Muscle layer of duodenum (tissue), 2 donors: ENCODE measurements around the gene EBF3.

Experiments
- H3K27ac ChIP-seq: one replicate; pipeline ENCODE4 v1.7.0; 2013; ENCODE audit warnings: mild to moderate bottlenecking, low read length
- H3K27me3 ChIP-seq: one replicate; pipeline ENCODE4 v1.7.0; 2013; ENCODE audit warnings: low read depth, mild to moderate bottlenecking, control low read depth, low read length
- H3K36me3 ChIP-seq, 2 donors: one replicate each; pipeline ENCODE4 v1.7.0; 2013; ENCODE audit warnings: low read length in 2 of 2, control low read depth in 1 of 2, mild to moderate bottlenecking in 1 of 2; ENCODE audit not compliant: insufficient read depth in 2 of 2, control insufficient read depth in 1 of 2
- H3K4me1 ChIP-seq, 2 donors: one replicate each; pipeline ENCODE4 v1.7.0; 2013; ENCODE audit warnings: low read length in 2 of 2, mild to moderate bottlenecking in 2 of 2, control low read depth in 1 of 2, moderate library complexity in 1 of 2; ENCODE audit not compliant: insufficient read depth in 2 of 2, control insufficient read depth in 1 of 2
- H3K4me3 ChIP-seq, 2 donors: one replicate each; pipeline ENCODE4 v1.7.0; 2013; ENCODE audit warnings: low read length in 2 of 2, low read depth in 1 of 2, mild to moderate bottlenecking in 1 of 2
- H3K9me3 ChIP-seq, 2 donors: one replicate each; pipeline ENCODE4 v1.7.0; 2013; ENCODE audit warnings: low read length in 2 of 2, control low read depth in 1 of 2, mild to moderate bottlenecking in 1 of 2; ENCODE audit not compliant: control insufficient read depth in 1 of 2
- donor health status: healthy.

Gene EBF3

DNA sequence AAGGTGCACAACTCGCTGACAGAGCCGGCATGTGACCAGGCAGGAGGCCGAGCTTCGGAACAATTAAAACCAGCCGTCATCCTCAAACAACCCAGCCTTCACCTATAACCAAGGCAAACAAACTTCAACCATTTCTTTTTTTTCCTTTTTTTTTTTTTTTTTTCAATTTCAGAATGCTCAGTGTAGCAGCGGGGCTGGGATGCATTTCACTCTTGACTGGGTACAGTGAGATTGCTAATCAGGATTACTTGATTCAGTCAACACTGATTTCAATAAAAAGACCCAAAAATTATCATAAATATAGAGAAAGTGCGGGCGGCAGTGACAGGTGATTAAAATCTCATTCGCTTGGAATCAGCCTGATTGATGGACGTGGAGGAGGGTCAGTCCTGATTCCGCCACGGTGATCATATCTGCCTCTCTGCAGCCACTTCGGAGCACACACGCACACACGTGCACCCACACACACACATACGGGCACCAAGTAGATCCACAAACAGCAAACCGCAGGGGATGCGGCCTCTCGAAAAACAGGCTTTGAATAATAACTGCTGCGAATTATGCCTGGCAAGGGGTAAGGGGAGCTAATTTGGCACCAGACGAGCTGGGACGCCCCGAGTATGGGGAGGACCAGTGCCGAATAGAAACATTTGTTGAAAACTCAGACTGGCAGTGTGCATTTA lies 31.2 kb downstream of the EBF3 start:
- H3K27ac ChIP-seq: no peak overlapping the region
- H3K9me3 ChIP-seq: no peaks in the 10 kb centered on the region

DNA sequence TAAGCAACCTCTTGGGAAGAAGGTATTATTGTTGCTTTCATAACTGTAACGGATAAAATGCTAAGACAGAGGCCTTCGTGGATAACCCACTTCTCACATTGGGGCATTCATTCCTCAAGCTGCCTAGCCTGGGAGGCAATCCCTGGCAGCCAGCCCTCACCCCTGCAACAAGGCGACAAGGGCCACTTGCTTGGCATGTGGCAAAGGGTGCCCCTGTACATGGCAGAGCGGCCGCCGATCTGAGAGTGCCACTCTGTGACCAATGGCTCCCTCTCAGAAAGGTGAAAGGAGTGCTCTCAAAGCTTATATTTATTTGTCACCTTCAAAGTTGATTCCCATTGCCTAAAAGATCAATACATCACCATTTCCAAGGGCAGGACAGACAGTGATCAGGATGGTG lies 31.9 kb downstream of the EBF3 start:
- no peaks in the 10 kb centered on the region for H3K4me1 ChIP-seq
- no peak overlapping the region for H3K27ac ChIP-seq
- no peak overlapping the region for H3K4me3 ChIP-seq
- no peaks in the 10 kb centered on the region for H3K27me3 ChIP-seq
- no peaks in the 10 kb centered on the region for H3K36me3 ChIP-seq
- no peaks in the 10 kb centered on the region for H3K9me3 ChIP-seq

More for the DNA sequence above, 31.2 kb downstream of the EBF3 start:
- H3K27me3 ChIP-seq: no peaks in the 10 kb centered on the region
- H3K4me1 ChIP-seq: no peaks in the 10 kb centered on the region
- no peak overlapping the region for H3K4me3 ChIP-seq
- H3K36me3 ChIP-seq: no peaks in the 10 kb centered on the region

DNA sequence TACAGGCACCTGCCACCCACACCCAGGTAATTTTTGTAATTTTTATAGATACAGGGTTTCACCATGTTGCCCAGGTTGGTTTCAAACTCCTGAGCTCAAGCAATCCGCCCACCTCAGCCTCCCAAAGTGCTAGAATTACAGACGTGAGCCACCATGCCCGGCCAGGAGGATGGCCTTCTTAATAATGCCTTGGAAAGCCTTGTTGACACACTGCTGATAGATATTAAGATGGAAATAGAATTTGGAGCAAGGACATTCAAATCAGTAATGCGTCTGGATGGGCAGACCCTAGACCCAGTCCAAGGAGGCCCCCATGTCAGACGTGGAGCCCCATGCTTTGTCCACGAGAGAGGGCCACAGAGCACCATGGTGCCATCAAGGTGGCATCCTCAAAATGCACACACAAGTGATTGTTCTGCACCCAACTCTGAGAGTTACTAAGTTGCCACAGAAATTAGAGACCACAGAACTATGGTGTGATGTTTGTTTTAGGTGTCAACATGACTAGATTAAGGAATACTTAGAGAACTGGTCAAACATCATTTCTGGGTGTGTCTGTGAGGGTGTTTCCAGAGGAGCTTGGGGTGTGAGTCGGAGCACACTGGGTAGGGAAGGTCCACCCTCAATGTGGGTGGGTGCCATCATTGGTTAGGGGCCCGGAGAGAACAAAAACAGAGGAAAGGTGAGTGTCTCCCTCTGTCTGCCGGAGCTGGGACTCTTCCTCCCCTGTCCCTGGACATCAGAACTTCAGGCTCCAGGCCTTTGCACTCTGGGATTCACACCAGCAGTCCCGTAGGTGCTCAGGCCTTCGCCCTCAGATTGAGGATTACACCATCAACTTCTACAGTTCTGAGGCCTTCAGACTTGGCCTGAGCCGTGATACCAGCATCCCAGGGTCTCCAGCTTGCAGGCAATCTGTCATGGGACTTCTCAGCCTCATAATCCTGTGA lies 34.5 kb downstream of the EBF3 start:
- Histone ChIP-seq H3K36me3 (no peaks in the 10 kb centered on the region), H3K27ac (no peak overlapping the region), H3K9me3 (no peaks in the 10 kb centered on the region), H3K4me3 (no peak overlapping the region), H3K27me3 (no peaks in the 10 kb centered on the region), H3K4me1 (no peaks in the 10 kb centered on the region)

DNA sequence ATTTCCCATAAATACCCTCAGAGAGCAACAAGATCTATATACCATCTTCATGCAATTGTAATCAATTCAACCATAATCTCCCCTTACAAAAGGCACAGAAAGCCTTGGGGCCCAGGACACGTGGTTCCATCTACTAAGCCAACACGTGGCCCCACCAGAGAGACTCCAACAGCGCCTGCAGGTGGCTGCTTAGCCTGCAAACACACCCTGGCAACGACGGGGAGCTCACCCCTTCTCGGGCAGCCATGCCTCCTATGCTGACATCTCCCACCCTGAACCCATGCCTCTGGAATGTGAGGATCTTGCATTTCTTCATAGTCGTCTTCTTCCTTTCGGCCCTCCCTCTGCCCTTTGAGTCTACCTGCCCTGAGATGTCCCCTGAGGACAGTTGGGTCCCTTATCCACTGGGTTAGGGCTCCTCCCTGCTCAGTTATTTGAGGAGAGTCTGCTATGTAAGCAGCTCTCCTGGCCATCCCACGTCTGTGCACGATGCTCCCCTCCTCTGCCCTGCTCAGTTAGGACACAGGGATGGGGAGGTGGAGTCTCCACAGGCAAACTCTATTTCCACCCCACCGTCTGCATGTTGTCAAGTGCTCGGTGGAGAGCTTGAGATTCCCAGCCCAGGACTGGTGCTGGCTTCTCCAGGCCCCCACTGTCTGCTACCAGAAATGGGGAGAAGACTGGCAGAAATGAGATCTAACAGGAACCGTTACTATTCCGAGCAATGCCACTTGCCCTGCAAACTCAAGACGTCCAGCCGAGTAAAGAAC lies 36.5 kb downstream of the EBF3 start:
- H3K4me1 ChIP-seq: no peaks in the 10 kb centered on the region
- no peaks in the 10 kb centered on the region for H3K9me3 ChIP-seq
- no peak overlapping the region for H3K27ac ChIP-seq
- no peaks in the 10 kb centered on the region for H3K36me3 ChIP-seq
- no peak overlapping the region for H3K4me3 ChIP-seq
- no peaks in the 10 kb centered on the region for H3K27me3 ChIP-seq

DNA sequence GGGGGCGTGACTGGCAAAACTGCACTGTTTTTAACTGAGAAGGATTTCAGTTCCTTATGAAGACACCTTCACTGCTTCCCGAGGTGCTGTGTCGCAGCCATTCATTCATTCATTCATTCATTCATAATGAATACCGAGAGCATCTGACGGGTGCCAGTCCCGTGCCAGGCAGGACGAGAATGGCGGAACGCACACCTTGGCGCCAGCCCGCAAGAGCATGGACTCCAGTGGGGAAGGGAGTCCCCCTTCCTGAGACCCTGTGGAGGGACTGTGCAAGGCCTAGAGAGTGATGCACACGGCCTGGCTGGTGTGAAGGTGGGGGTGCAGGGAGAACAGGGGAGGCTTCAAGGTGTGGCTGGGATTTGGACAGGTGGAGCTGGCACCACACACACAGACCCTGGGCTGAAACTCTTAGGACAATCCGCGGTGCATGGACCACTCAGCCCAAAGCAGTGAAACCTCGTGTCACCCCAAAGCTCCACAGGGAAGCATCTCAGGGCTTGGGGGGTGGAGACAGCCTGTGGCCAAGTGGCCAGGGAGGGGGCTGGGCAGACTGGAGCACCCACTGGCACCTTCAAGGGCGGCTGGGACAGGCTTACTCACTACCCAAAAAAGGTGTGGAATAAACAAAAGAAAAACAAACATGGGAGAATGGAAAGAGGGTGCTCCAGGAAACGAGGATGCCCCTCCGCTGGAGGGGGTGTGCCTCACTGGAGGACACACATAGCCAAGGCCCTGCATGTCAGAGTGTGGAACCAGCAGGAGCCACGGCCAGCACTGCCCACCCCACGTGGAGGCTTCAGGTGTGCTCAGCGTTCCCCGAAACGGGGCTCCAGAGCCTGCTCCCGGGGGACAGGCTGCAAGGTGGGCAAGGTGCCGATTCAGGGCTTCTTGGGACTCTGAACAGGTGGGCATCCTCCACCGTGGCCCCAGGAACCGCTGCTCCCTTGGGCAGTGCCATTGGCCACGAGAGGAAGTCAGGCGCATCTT lies 37.7 kb downstream of the EBF3 start:
- H3K27me3 ChIP-seq: no peaks in the 10 kb centered on the region
- H3K4me3 ChIP-seq: no peak overlapping the region
- no peak overlapping the region for H3K27ac ChIP-seq
- H3K36me3 ChIP-seq: no peaks in the 10 kb centered on the region
- H3K9me3 ChIP-seq: no peaks in the 10 kb centered on the region
- H3K4me1 ChIP-seq: no peaks in the 10 kb centered on the region

DNA sequence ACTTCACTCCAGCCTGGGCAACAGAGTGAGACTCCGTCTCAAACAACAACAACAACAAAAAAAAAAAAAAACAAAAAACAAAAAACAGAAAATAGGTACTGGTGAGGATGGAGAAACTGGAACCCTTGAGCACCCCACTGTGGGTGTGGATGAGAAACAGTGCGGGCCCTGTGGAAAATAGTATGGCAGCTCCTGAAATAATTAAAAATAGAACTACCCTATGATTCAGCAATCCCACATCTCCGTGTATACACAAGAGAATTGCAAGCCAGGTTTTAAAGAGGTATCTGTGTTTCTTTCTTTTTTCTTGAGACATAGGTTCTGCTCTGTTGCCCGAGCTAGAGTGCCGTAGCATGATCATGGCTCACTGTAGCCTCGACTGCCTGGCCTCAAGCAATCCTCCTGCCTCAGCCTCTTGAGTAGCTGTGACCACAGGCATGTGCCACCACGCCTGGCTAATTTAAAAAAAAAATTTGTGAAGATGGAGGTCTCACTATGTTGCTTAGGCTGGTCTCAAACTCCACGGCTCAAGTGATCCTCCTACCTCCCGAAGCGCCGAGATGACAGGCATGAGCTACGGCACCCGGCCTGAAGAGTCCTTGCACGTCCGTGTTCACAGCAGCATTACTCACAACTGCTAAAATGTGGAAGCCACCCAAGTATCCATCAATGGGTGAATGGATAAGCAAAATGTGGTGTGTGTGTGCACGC lies 39.5 kb downstream of the EBF3 start:
- Histone ChIP-seq H3K27ac (no peak overlapping the region), H3K27me3 (no peaks in the 10 kb centered on the region), H3K4me1 (no peaks in the 10 kb centered on the region), H3K9me3 (no peaks in the 10 kb centered on the region), H3K4me3 (no peak overlapping the region), H3K36me3 (no peaks in the 10 kb centered on the region)

DNA sequence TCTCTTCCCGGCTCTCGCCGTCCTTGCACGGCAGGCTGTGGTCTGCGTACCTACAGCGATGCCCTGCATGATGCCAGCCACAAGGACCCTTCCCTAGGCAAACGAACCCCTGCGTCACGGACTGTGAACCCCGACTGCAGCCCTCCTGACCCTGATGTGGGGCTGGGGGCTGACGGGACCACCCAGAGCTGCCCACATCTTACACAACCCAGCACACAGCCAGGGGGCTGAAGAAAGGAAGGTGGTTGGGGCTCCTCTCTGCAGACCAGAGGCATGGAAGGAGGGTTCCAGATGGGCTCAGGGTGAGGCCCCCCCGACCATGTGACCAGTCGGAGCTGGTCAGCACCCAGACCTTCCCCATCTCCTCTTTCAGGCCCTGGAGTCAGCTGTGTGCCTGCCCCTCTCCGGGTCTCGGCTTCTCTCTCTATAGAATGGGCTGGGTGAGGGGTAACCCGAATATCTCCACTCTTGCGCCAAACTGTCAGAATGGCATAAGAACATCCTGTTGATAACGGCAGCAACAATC lies 41.4 kb downstream of the EBF3 start:
- Histone ChIP-seq H3K27ac (no peak overlapping the region), H3K27me3 (no peaks in the 10 kb centered on the region), H3K4me3 (no peak overlapping the region), H3K36me3 (no peaks in the 10 kb centered on the region), H3K4me1 (no peaks in the 10 kb centered on the region), H3K9me3 (no peaks in the 10 kb centered on the region)

DNA sequence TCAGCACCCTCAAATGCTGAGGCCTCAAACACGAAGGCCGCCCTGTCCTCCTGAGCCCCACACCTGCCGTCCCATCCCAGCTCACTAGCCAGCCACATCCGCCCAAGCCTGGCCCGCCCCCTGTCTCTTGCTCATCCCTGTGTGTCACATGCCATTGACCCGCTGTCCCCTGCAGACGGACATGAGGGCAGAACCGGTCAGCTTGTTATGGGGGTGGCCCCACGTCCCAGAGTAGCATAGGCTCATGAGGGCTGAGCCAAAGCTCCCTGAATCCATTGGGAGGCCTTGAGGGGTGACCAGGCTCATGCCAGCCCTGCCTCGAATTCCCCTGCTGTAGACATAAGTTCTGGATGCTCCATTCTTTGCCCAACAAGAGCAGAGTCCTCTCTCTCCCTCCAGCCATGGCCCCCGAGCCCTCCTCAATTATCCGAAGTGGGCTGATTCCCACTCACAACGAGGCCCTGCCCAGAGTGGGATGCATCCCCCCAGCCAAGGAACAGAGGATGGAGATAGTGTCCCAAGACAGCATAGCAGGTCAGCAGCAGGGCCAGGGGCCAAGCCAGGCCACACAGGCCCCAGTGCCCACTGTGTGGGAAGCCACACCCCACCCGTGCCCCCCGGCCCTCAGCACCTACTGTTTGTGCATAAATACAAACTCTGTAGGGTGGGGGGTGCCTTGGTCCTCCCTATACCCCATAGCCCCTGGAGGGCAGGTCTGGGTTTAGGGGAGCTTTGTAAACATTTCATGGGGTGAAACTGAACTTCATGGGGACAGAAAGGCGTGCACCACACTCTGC lies 42.1 kb downstream of the EBF3 start:
- Histone ChIP-seq H3K27me3 (no peaks in the 10 kb centered on the region), H3K4me1 (no peaks in the 10 kb centered on the region), H3K9me3 (no peaks in the 10 kb centered on the region), H3K4me3 (no peak overlapping the region), H3K27ac (no peak overlapping the region), H3K36me3 (no peaks in the 10 kb centered on the region)

DNA sequence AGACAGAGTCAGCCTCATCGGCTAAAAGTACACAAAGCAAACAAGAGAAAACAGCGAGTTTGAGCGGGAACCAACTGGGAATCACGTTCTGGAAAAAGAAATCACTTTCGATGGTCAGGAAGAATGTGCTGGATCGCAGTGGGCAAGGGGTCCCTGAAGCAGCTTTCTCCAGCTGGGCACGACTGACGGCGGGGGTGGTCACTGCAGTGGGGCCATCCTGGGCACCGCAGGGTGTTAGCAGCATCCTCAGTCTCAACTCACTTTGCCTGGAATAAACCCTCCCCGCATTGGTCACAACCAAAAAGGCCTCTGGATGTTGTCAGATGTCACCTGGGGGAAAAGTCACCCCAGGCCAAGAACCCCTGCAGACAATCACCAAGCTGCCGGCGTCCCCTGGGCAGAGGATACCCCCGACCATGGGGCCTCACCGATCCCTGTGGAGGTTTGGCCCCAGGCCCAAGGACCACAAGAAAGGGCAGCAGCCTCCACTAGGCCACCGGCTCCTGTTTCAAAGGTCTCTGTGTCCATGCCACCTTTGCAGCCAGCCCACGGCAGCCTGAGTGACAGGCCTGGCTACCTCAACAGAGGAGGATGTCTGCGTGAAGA lies 42.9 kb downstream of the EBF3 start:
- no peaks in the 10 kb centered on the region for H3K4me1 ChIP-seq
- no peaks in the 10 kb centered on the region for H3K36me3 ChIP-seq
- no peak overlapping the region for H3K27ac ChIP-seq
- no peak overlapping the region for H3K4me3 ChIP-seq
- no peaks in the 10 kb centered on the region for H3K9me3 ChIP-seq
- no peaks in the 10 kb centered on the region for H3K27me3 ChIP-seq
